Activated naive CD8-positive, alpha-beta T cell treated with anti-CD3 and anti-CD28 coated beads, Interleukin-2, amount 10 ng/mL, durations not matched to agents 7 days and 5 days (primary cell): ENCODE results near the gene HOXC5. TPM values are rescaled to one million over a fixed set of nuclear protein-coding genes. Genes with fewer than 3 reads are reported as not detected.
A peak's percentile ranks its signal among the peaks of the same experiment; 100 is the strongest.

ENCODE experiments used
- ATAC-seq: fragments of 150-1000 bp; cut with Tn5 transposase; one replicate; pipeline ENCODE4 v1.10.0; 2021; ENCODE audit warnings: low read depth, moderate library complexity
- POLR2A ChIA-PET: fragments of 350-600 bp; sonication (Branson Sonifier 250); formaldehyde crosslinking; loops from one replicate; lab custom pipeline; 2021; ENCODE audit warnings: antibody characterized with exemption; lab: Charles Lee
- DNase-seq: peaks from one replicate; pipeline ENCODE4 v3.0.0; 2021
- H3K27ac Mint-ChIP-seq: one replicate; pipeline ENCODE4 v1.8.0; 2022; ENCODE audit warnings: mild to moderate bottlenecking, mixed read lengths
- H3K27me3 Mint-ChIP-seq: one replicate; pipeline ENCODE4 v1.8.0; 2022; ENCODE audit warnings: mild to moderate bottlenecking, moderate library complexity, mixed read lengths
- H3K36me3 Mint-ChIP-seq: one replicate; pipeline ENCODE4 v1.8.0; 2021; ENCODE audit warnings: mild to moderate bottlenecking, mixed read lengths
- H3K4me1 Mint-ChIP-seq: one replicate; pipeline ENCODE4 v1.8.0; 2021; ENCODE audit warnings: mixed read lengths
- H3K4me3 Mint-ChIP-seq: one replicate; pipeline ENCODE4 v1.8.0; 2022; ENCODE audit warnings: mild to moderate bottlenecking, moderate library complexity, mixed read lengths
- H3K9me3 Mint-ChIP-seq: one replicate; pipeline ENCODE4 v1.8.0; 2021; ENCODE audit warnings: mixed read lengths
- total RNA-seq, 2 experiments: library from RNA; stranded (reverse); gene quantifications; one replicate each; pipeline ENCODE4 v1.2.3, GENCODE V29; 2021

Gene HOXC5
- total RNA-seq, 2 experiments from 2014 or later, result not detected

DNA sequence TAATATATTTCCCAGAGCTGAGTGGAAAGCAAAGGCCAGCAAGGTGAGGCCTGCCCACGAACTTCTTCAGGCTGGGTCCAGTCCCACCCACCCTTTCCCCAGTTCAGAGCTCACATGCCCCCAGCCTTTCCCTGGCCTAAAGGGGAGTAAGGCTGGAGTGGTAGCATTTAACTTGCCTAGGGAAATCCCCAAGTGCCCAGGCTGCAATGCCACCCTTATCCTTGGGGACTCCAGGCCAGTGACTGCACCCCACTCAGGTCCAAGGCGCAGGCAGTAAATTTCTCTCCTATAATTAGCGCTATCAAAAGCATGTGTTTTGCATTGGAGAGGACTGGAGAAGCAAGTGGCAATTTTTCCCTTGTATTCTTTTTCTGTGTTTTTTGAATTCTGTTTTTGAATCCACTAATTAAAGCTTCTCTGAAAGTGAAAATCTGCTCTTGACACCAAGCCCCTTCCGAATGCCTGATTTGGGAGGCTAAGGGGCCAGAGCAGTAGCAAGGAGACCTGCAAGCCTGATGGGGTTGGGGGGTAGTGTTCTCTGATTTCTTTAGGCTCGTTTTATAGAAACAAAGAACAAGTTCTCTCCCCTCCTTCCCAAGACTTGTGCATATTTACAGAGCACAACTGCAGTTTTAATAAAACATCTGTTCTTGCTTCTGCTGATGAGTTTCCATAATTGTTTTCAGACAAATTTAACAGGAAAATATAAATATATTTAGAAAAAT lies 8.1 kb upstream of the HOXC5 start:
- Mint-ChIP-seq H3K36me3 (no peaks in the 10 kb centered on the region), H3K4me3 (no peak overlapping the region), H3K27me3 (peaks cover 89% of the 10 kb centered on the region), H3K4me1 (peaks cover 16% of the 10 kb centered on the region), H3K27ac (no peak overlapping the region), H3K9me3 (no peaks in the 10 kb centered on the region)
- ATAC-seq (no peak), DNase-seq (no peak)
- POLR2A ChIA-PET, result no interaction called here

DNA sequence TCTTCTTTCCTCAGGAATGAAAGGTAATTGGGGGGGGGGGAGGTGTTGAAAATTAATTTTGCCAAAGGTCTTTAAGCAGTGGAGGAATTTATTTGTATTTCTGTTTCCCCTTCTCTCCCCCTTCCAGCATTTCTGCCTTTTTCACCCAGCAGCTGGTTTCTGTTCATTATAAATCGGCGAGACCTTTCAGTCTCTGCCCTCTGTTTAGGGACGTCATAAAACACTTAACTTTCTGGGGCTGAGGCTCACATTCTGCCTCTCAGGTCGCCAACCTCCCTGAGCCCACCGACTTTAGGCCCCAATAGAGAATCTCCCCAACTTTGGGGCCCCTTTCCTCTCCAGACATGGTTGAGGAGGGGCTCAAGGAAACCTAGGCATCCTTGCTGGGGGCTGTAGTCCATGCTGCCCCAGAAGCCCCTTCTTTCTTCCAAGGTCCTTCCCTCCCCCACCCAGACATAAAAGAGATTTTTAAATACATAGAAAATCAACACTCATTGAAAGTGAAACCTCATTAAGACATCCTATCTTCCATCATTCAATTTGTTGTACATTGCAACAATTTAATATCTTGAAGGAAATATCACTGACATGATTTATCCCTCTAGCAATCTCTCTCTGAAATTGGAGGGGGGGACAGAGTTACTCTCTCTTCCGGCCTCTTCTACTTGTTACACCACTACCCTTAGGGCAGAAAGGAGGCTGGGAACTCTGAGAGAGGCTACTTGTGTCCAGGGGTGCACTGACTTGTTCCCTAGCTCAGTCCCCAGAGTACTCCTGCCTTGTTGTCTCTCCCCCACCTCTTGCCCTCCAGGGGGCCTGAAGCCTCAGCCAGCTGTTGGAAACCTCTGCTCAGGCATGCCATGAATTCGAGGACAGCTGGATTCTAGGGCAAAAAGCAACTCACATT lies 7.1 kb upstream of the HOXC5 start:
- H3K27ac Mint-ChIP-seq, result no peak overlapping the region
- peaks cover 91% of the 10 kb centered on the region for H3K27me3 Mint-ChIP-seq
- DNase-seq, result no peak
- H3K9me3 Mint-ChIP-seq, result no peaks in the 10 kb centered on the region
- no peaks in the 10 kb centered on the region for H3K36me3 Mint-ChIP-seq
- peaks cover 17% of the 10 kb centered on the region for H3K4me1 Mint-ChIP-seq
- no peak for ATAC-seq
- POLR2A ChIA-PET, result no interaction called here
- H3K4me3 Mint-ChIP-seq, result no peak overlapping the region

DNA sequence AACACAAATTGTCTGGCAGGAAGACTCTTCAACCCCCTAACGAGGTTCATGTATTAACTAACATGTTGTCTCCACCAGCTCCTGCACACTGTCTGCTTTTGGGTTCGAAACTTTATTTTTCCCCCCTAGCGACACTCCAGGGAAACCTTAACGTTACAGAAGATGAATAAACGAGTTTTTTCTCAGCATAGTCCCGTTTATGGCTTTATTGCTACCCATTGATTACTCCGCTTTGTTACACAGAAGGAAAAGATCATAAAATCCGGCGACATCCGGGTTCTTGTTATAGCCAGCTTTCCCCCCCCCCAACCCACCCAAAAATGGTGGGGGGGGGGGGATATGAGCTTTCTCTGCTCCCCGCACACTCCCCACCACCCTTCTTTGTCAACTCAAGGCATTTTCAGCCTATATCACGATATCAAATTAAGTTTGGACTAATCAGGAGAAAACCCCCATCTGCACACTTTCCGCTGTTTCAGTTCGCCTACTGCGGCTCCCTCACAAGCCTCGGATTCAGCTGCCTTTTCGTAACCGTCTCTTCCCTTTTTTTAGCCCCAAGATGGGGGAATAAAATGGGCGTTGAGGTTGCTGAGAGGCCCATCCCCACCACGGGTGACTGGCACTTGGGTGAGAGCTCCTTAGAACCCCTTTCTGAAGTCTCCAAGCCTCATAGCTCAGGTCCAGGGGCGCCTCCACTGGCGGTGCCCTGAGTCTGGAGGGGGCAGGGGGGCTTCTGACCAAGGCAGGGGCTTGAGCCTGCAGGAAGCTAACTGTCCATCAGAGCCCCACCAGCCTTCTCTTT lies 6.0 kb upstream of the HOXC5 start:
- Mint-ChIP-seq H3K27me3 (peaks cover 91% of the 10 kb centered on the region), H3K9me3 (no peaks in the 10 kb centered on the region), H3K4me1 (peaks cover 16% of the 10 kb centered on the region), H3K36me3 (no peaks in the 10 kb centered on the region), H3K27ac (no peak overlapping the region), H3K4me3 (peak overlapping the region; percentile 33)
- POLR2A ChIA-PET, result interaction anchor here (0.7 kb wide), 1 partner anchor 9 kb away, joined by 3 read pairs; no protein-coding TSS in a partner anchor
- ATAC-seq (no peak), DNase-seq (no peak)

DNA sequence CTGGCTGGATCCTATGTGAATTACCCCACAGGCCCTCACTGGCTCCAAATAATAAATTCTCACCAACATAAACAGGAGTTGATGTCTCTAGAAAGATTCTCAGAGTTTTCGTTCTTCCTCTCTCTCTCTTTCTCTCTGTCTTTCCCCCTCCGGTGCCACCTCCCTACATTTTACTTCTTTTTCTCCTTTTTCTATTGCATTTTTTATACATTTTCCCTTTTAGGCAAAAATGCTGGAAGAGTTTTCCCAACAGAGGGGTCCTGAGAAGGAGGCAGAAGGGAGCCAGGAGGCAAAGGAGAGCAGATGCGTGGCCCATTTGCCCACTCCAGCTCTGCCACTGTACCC lies 5.4 kb upstream of the HOXC5 start:
- POLR2A ChIA-PET, result no interaction called here
- no peak overlapping the region for H3K27ac Mint-ChIP-seq
- no peaks in the 10 kb centered on the region for H3K9me3 Mint-ChIP-seq
- no peaks in the 10 kb centered on the region for H3K36me3 Mint-ChIP-seq
- peaks cover 17% of the 10 kb centered on the region for H3K4me1 Mint-ChIP-seq
- ATAC-seq, result no peak
- DNase-seq, result no peak
- H3K27me3 Mint-ChIP-seq, result peaks cover 91% of the 10 kb centered on the region
- H3K4me3 Mint-ChIP-seq, result no peak overlapping the region

DNA sequence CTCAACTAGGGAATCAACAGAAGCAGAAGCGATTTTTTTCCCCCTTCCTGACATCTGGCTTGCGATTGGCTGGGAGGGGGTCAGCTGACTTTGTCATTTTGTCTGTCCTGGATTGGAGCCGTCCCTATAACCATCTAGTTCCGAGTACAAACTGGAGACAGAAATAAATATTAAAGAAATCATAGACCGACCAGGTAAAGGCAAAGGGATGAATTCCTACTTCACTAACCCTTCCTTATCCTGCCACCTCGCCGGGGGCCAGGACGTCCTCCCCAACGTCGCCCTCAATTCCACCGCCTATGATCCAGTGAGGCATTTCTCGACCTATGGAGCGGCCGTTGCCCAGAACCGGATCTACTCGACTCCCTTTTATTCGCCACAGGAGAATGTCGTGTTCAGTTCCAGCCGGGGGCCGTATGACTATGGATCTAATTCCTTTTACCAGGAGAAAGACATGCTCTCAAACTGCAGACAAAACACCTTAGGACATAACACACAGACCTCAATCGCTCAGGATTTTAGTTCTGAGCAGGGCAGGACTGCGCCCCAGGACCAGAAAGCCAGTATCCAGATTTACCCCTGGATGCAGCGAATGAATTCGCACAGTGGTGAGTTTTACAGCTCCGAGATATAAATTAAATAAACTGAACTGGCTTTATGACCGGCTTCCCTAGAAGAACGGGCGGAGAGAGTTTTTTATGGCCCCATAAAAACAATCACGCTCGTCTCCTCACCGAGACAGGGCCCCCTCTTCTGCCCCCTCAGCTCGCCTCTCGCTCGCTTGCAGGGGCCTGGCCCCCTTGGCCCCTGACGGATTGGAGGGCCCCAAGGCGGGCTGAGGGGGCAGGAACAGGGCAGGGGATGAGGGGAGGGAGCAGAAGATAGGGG lies 4.3 kb upstream of the HOXC5 start, which contains the start of gene HOXC6:
Gene HOXC6 (plus strand): TSS at position 127 of the 888 bp plus-strand sequence. CDS start 82 bp downstream, at position 209.
- POLR2A ChIA-PET, result interaction anchor here (0.5 kb wide), 1 partner anchor 20 kb away, joined by 4 read pairs; the partner anchor contains the start of gene HOXC8
- DNase-seq, result no peak
- Mint-ChIP-seq H3K4me1 (peaks cover 22% of the 10 kb centered on the region), H3K4me3 (peak within 1 kb of the TSS; percentile 2), H3K27ac (no peak within 1 kb of the TSS), H3K27me3 (peaks cover 91% of the 10 kb centered on the region), H3K36me3 (no peaks in the 10 kb centered on the region), H3K9me3 (no peaks in the 10 kb centered on the region)
- no peak for ATAC-seq

DNA sequence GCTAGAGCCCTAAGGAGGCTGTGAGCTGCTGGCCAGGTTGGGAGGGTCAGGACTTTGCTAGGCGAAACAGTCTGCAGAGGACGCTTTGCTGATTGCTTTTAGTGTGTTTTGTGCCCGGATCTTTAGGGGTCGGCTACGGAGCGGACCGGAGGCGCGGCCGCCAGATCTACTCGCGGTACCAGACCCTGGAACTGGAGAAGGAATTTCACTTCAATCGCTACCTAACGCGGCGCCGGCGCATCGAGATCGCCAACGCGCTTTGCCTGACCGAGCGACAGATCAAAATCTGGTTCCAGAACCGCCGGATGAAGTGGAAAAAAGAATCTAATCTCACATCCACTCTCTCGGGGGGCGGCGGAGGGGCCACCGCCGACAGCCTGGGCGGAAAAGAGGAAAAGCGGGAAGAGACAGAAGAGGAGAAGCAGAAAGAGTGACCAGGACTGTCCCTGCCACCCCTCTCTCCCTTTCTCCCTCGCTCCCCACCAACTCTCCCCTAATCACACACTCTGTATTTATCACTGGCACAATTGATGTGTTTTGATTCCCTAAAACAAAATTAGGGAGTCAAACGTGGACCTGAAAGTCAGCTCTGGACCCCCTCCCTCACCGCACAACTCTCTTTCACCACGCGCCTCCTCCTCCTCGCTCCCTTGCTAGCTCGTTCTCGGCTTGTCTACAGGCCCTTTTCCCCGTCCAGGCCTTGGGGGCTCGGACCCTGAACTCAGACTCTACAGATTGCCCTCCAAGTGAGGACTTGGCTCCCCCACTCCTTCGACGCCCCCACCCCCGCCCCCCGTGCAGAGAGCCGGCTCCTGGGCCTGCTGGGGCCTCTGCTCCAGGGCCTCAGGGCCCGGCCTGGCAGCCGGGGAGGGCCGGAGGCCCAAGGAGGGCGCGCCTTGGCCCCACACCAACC lies 3.1 kb upstream of the HOXC5 start:
- peaks cover 25% of the 10 kb centered on the region for H3K4me1 Mint-ChIP-seq
- H3K27ac Mint-ChIP-seq, result no peak overlapping the region
- H3K36me3 Mint-ChIP-seq, result no peaks in the 10 kb centered on the region
- no peak overlapping the region for H3K4me3 Mint-ChIP-seq
- no peaks in the 10 kb centered on the region for H3K9me3 Mint-ChIP-seq
- DNase-seq (no peak), ATAC-seq (no peak)
- peaks cover 92% of the 10 kb centered on the region for H3K27me3 Mint-ChIP-seq
- POLR2A ChIA-PET, result no interaction called here

DNA sequence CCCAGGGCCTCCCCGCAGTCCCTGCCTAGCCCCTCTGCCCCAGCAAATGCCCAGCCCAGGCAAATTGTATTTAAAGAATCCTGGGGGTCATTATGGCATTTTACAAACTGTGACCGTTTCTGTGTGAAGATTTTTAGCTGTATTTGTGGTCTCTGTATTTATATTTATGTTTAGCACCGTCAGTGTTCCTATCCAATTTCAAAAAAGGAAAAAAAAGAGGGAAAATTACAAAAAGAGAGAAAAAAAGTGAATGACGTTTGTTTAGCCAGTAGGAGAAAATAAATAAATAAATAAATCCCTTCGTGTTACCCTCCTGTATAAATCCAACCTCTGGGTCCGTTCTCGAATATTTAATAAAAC lies 2.4 kb upstream of the HOXC5 start:
- H3K9me3 Mint-ChIP-seq, result no peaks in the 10 kb centered on the region
- POLR2A ChIA-PET, result no interaction called here
- ATAC-seq (no peak), DNase-seq (no peak)
- no peak overlapping the region for H3K27ac Mint-ChIP-seq
- no peaks in the 10 kb centered on the region for H3K36me3 Mint-ChIP-seq
- no peak overlapping the region for H3K4me3 Mint-ChIP-seq
- peaks cover 26% of the 10 kb centered on the region for H3K4me1 Mint-ChIP-seq
- H3K27me3 Mint-ChIP-seq, result peaks cover 92% of the 10 kb centered on the region

DNA sequence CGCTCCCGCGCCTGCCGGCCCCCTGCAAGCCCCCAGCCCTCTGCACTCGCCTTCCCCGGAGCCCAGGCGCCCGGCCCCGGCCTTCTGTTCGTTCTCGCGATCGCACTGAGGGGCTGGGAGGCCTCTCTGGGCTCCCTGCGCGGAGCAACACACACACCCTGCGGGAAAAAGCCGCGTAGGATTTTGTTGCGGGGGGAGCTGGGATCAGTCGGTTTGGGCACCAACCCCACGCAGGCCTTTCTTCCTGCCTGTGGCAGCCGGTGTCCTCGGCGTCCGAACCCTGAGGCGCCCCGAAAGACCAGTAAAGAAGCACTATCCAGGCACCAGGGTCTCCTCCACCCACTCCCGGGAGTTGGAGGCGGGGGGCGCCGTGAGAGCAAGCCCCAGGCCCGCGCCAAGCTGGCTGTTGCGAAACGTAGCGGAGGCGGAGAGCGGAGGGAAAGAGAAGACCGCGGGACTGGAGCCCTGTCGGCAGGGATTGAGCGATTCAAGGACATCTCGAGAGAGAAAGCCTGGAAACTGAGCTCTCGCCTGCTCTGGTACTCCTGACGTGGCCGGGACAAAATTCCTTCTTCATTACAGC lies 1.9 kb upstream of the HOXC5 start:
- POLR2A ChIA-PET, result no interaction called here
- H3K9me3 Mint-ChIP-seq, result no peaks in the 10 kb centered on the region
- H3K4me1 Mint-ChIP-seq, result peaks cover 23% of the 10 kb centered on the region
- no peaks in the 10 kb centered on the region for H3K36me3 Mint-ChIP-seq
- no peak overlapping the region for H3K27ac Mint-ChIP-seq
- ATAC-seq, result no peak
- peaks cover 92% of the 10 kb centered on the region for H3K27me3 Mint-ChIP-seq
- DNase-seq, result no peak
- no peak overlapping the region for H3K4me3 Mint-ChIP-seq

DNA sequence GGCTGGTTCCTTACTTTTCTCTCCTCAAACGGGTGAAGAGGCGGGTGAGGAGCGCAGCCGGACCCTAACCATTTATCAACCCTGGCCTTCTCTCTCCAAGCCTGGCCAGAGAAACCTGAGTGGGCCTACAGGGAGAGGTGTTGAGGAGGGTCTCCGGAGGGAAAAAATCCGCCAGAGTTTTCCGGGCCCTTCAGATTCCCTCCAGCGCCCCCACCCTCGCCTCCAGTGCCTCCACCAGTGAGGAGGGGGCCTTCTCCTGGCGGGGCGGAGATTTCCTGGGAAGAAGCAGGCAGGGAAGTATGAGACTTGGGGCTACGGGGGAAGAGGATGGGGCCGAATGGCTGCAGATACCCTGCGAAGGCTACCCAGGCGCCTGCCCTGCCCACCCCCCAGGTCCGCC lies 1.4 kb upstream of the HOXC5 start:
- H3K27me3 Mint-ChIP-seq, result peaks cover 92% of the 10 kb centered on the region
- no peak overlapping the region for H3K4me3 Mint-ChIP-seq
- H3K4me1 Mint-ChIP-seq, result peaks cover 21% of the 10 kb centered on the region
- ATAC-seq, result no peak
- POLR2A ChIA-PET, result no interaction called here
- H3K9me3 Mint-ChIP-seq, result no peaks in the 10 kb centered on the region
- no peak for DNase-seq
- no peak overlapping the region for H3K27ac Mint-ChIP-seq
- H3K36me3 Mint-ChIP-seq, result no peaks in the 10 kb centered on the region

DNA sequence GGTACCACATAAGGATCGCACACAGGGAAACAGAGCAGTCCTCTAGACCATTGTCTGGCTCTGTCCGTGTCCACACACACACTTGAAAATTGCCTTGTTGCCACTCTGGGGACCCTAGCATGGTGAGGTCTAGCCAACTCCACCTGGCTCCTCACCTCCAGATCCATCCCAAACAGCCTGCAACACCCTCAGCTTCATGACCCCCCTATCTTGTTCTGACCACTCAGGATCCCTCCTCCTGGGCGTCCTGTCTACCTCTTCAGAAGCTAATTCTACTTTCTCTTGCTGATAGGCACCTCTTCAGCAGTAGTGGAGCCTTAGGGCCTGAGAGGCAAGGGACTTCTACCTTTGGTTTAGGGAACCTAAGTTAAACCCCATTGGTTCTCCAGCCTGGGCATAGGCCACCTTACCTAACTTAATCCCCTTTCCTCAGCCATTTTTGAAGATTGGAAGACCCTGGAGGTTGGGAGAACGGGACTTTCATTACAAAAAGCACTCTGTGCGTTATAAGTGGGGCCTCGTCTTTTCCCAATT lies 697 bp upstream of the HOXC5 start:
- H3K36me3 Mint-ChIP-seq, result no peaks in the 10 kb centered on the region

More for the DNA sequence above, 697 bp upstream of the HOXC5 start:
- H3K4me3 Mint-ChIP-seq, result no peak overlapping the region
- no peaks in the 10 kb centered on the region for H3K9me3 Mint-ChIP-seq
- no peak for ATAC-seq
- peaks cover 92% of the 10 kb centered on the region for H3K27me3 Mint-ChIP-seq
- DNase-seq, result no peak
- H3K4me1 Mint-ChIP-seq, result peaks cover 19% of the 10 kb centered on the region
- POLR2A ChIA-PET, result interaction anchor here (0.7 to 1.3 kb wide), 2 partner anchors 69 to 158 kb away, joined by 4 to 8 read pairs; no protein-coding TSS in a partner anchor
- no peak overlapping the region for H3K27ac Mint-ChIP-seq
